Left forelimb (tissue), 1 donor: ENCODE data around the gene SRSF10.
A peak's percentile ranks its signal among the peaks of the same experiment; 100 is the strongest.
"Not testable (repeated sequence)": the region's sequence is repeated elsewhere in the genome, so short reads cannot be mapped to it uniquely, and the experiment has no call there.

Source experiments
- DNase-seq: peaks from one replicate; pipeline ENCODE4 v3.0.0-alpha.2; 2018; ENCODE audit warnings: low spot score

The SRSF10 gene

DNA sequence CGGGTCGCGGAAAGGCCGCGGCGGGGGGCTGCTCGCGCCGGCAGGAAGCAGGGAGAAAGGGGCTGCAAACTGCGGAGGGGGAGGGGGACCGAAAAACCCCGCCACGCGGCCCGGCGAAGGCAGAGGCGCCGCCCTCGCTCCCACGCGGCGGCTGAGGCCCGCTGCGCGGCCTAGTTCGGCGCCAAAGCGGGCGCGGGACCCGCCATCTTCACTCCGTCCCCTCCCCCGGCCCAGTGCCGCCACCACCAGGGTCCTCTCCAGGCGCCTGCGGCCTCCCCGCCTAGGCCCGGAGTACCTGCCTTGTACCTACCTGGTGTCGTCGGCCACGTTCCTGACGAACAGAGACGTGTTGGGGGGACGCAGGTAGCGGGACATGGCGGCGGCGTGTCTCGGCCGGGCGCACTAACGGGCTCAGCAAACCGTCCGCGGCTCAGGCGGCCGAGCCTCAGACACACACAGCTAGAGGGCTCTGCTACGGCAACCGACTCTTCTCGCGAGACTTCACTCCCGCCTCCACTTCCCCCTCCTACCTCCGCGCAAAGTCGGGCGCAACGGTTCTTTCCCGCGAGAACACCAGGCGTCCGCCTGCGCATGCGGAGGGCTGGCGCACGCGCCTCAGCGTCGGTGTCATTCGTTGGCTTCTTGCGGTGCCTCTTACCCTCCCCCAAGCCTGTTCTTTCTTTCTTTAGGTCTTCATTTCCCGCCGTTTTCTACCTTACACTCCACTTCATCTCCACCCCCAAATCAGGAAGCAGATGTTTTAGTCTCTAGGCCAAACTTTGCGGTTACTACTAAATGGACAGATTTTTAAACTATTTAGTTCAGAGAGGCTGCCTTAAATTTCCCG is at the start of gene SRSF10:
TSS of gene SRSF10 (minus strand) at position 447 of the 847 bp plus-strand sequence. CDS start at position 375, 72 bp downstream.
- peak; percentile 97 for DNase-seq

GRCh38 chr1:24027838-24028468 is 47.8 kb upstream of the SRSF10 start:
- peak; percentile 1 for DNase-seq

DNA sequence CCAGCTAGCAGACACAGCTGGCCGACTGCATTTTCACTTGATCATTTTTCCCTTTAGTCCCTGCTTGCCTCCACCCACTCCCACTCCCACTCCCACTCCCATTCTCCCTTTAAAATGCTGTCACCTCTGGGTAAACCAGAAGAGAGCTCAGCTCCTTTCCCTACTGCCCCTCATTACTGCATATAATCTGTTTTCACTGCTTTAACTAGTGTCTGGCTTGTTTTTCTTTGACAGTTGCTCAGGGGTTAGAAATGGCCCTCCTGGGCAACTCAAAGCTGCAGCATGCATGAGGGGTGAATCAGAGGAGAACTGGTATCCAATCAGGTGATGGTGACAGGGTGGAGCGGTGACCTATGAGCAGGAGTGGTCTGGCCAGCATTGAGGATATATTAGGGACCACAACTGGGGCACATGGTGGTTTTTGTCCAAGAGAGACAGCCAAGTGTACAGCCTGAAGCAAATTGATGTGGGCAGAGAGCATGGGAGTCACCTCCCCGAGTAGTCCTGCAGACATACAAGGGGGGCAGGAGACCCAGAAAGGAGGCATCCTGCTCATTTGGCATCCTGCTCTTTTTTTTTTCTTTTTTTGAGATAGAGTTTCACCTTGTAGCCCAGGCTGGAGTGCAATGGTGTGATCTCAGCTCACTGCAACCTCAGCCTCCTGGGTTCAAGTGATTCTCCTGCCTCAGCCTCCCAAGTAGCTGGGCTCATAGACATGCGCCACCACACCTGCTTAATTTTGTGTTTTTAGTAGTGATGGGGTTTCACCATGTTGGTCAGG is 42.6 kb upstream of the SRSF10 start:
- DNase-seq = no peak

DNA sequence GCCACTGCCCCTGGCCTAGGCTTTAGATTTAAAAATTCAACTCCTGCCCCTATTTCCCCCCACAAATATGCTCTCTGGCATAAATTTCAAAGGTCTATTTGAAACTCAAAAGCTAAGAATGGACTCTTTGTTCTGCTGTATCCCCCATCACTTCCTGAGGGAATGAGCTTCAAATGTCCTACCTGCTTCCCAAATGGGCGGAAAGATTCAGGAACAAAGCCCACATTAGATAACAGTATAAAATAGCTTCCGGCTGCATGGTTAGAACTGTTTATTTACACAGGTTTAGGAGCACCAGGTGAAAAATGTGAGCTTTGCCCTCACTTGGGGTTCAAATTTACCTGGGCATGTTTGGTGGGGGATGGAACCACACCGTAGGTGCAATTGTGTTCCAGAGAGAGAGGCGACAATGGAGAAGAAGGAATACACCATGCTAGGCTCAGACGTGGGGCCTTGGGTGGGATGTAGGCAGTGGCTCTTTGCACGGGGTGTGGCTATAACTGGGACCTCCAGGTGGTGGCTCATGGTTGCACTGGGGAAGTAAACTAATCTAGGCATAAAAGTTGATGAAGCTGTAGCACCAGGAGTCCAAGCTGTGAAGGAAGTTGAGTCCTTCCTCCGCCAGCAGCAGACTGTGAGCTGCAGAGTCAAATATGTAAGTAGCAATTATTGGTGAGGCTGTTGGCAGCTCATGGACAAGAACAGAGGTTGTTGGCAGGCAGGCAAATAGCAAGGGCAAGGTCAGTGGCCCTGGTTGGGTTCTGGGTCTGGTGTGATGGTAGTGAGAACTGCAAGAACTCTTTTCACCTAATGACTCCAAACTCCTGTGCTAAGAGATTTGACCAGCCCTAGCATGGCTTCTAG is 41.5 kb upstream of the SRSF10 start:
- no peak for DNase-seq

DNA sequence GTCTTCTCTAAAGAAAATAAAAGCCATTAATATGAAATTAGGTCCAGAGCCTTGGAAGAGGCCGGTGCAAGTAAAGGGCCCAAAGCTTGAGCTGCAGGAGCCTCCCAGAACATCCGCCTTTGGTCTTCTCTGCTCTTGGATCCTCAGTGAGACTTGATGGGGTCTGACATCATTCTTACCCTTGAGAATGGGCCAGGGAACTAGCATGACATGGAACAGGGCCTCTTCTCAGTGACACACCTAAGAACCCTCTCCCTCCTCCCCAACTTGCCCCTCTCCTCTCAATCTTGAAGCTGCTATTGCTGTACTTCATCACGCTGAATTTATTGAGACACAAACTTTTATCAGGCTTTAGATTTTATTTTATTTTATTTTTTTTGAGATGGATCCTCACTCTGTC is 40.3 kb upstream of the SRSF10 start:
- no peak for DNase-seq

DNA sequence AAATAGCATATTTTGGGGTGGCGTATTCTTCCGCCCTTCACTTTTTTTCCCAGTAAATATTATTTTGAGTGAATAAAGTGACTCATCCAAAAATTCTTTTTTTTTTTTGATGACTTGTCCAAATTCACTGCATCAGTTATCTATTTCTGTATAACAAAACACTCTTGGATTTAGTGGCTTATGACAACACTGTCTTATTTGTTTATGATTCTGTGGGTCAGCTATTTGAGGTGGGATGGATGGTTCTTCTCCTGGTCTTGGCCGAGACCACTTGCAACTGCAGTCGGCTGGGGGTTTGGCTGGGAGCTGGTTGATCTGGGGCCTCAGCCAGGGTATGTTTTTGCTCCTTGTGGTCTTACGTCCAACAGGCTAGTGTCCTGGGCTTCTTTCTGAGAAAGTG is 39.9 kb upstream of the SRSF10 start:
- DNase-seq = peak; percentile 67

- peak; percentile 95 for DNase-seq
Measured at GRCh38 chr1:24018611-24019580, 38.8 kb upstream of the SRSF10 start.

DNA sequence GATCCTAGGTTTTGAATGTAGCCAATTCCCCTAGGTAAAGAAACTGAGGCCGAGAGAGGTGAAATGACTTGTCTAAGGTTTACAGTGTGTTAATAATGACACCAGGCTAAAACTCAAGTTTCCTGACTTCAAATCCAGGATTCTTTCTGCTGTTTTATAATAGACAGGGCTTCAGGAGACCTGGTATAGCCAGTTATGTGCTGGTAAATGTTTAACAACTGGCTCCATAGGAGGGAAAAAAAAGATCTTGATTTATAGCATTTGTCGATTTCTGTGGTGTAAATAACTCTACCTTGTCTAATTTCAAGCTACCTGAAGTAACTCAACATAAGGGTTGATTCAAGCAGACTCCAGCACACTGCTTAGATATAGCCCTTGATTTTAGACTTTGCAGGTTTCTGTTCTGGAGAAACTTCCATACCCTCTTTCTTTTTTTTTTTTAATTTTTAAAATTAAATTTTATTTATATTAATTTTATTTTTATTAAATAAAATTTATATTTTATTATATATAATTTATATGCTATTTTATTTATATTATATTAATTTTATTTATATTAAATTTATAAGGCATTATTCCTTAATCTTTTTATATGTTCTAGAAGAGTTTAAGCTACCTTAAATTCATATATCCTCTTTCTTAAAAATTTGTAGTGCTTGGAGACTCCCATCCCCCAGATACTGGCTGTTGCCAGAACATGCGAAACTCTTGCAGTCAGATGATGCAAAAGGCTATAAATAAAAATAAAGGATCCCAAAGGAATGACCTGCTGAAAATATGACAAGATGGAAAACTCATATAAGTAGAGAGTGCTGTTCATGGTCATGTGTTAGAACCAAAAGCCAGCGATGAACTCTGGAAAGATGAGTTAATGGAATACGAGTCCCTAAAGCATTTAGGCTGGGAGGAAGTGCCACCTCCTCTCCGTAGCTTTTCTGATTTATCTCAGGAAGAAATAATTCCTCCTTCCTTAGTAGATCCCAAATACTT is 35.4 kb upstream of the SRSF10 start:
- DNase-seq = no peak

GRCh38 chr1:24012878-24013277 is 32.8 kb upstream of the SRSF10 start:
- not testable (repeated sequence) for DNase-seq

DNA sequence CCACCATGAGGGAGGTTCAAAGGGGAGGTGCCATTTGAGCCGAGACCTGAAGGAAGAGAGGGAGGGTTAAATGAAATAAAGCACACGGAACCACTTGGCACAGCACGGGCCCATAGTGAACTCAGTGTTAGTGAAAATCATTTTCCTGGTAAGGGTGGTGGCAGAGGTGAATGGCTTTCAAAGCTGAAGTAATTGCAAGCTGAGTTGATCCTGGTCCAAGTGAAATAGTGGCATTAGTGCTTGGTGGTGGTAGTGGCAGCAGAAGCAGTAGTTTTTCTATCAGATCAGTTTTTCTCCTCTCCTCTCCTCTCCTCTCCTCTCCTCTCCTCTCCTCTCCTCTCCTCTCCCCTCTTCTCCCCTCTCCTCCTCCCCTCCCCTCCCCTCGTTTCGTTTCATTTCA is 30.5 kb upstream of the SRSF10 start:
- no peak for DNase-seq

DNA sequence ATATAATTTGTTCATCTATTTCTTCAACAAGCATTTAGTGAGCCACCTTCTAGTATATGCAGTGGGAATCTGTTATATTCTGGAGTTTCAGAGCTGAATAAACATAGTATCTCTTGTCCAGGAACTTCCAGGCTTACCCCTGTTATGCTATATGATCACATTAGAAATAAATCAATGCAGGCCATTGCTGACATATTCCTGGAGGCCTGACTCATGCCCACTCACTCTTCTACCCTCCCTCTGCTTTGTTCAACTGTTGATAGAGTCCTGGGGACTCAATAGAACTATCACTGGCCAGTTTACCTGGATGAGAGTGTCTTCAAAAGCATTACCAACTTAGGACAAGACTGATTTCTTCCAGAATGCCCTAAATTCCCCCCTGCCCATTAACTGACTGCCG is 29.3 kb upstream of the SRSF10 start:
- DNase-seq = no peak

DNA sequence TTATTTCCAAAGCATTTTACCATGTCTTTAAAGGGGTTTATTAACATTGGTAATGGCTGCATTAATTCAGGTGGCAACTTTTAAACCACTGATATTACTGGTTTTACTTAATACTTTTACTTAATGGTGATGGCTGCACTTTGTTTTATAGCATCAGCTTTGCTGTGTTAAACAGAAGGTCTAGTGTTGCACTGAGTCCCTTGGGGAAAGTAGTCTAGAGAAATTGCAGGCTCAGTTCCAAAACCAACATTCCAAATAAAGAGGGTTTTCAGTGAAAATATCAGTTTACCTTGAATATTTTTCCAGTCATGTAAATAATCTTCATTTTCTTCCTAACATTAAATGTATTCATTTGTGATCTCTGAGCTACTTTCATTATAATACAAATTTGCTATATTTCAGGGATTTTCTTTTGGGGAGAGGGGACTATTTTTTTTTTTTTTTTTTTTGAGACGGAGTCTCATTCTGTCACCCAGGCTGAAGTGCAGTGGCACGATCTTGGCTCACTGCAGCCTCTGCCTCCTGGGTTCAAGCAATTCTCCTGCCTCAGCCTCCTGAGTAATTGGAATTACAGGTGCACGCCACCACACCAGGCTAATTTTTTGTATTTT is 28.6 kb upstream of the SRSF10 start:
- not testable (repeated sequence) for DNase-seq

DNA sequence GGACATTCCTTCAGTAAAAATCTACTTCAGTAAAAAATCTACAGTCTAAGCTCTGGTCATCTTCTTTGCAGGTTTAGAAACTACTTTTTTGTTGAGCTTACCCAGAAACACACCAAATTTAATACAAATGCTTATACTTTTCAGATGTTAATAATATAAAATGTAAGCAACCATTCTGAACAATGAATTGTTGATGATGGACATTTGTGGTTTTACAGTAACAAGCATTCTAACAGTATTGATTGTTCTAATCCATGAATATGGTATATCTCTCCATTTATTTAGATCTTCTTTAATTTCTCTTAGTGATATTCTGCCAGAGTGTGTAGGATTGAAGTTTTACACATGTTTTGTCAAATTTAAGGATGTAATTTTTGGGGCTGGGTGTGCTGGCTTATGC is 27.0 kb upstream of the SRSF10 start:
- no peak for DNase-seq

DNA sequence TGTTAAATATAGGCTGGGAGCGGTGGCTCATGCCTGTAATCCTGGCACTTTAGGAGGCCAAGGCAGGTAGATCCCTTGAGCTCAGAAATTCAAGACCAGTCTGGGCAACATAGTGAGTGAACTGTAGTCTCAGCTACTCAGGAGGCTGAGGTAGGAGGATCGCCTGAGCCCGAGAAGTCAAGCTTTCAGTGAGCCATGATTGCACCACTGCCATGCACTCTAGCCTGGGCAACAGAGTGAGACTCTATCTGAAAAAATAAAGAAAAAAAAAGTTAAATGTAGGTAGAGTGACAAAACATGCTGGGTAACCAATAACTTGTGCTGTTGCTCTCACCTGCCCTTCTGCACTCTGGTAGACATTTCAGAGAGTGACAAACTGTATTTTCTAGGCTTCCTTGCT is 25.0 kb upstream of the SRSF10 start:
- DNase-seq = no peak

DNA sequence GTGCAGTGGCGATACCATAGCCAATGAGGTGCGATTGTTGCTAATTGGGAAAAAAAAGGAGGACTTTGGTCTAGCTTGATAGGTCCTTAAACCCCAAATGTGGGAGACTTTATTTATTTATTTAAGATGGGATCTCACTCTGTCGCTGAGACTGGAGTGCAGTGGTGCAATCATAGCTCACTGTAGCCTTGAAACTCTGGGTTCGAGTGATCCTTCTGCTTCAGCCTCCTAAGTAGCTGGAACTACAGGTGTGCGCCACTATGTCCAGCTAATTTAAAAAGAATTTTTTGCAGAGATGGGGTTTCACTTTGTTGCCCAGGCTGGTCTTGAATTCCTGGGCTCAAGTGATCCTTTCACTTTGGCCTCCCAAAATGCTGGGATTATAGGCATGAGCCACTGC is 24.0 kb upstream of the SRSF10 start:
- no peak for DNase-seq

GRCh38 chr1:24003331-24003972 is 23.3 kb upstream of the SRSF10 start:
- DNase-seq = peak; percentile 12

DNA sequence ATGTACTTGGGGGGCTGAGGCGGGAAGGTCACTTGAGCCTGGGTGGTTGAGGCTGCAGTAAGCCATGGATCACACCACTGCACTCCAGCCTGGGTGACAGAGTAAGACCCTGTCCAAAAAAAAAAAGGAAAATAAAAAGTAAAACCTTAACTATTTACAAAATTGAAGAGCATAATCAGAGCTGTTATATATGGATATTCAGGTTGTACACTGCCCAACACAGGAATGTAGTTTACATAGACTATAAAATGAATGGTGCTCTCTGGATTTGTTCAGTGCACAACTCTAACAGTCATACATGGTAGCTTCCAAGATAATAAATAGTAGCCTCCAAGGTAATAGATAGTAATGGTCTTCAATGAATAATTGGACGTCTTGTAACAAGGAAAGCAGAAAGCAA is 22.6 kb upstream of the SRSF10 start:
- DNase-seq = no peak

GRCh38 chr1:23999156-23999671 is 19.1 kb upstream of the SRSF10 start:
- DNase-seq = no peak
